ENCODE results near the gene NANOS2. TPM values are rescaled to one million over a fixed set of nuclear protein-coding genes. Genes with fewer than 3 reads are reported as not detected.
A peak's percentile ranks its signal among the peaks of the same experiment; 100 is the strongest.

The NANOS2 gene
- total RNA-seq, 2 donors from 2014 or later: not detected

DNA sequence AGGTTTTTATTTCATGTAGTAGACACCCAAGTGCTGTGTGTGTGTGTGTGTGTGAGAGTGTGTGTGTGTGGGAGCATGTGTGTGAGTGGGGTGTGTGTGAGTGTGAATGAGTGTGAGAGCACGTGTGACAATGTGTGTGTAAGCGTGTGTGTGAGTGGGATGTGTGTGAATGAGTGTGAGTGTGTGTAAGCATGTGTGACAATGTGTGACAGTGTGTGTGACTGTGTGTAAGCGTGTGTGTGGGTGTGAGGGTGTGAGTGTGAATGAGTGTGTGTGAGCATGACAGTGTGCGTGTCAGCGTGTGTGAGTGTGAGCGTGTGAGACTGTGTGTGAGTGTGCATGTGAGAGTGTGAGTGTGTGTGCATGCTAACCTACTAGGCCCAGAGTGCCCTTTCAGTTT lies 43.7 kb upstream of the NANOS2 start:
- H3K27me3 ChIP-seq: no peaks in the 10 kb centered on the region
- no peaks in the 10 kb centered on the region for H3K9me3 ChIP-seq
- H3K4me1 ChIP-seq: peaks cover 0 to 25% of the 10 kb centered on the region in 2 donors
- no peak overlapping the region for H3K4me3 ChIP-seq
- DNase-seq (ENCODE audit: low spot score): no peak
- TF ChIP-seq, protein P1, sequence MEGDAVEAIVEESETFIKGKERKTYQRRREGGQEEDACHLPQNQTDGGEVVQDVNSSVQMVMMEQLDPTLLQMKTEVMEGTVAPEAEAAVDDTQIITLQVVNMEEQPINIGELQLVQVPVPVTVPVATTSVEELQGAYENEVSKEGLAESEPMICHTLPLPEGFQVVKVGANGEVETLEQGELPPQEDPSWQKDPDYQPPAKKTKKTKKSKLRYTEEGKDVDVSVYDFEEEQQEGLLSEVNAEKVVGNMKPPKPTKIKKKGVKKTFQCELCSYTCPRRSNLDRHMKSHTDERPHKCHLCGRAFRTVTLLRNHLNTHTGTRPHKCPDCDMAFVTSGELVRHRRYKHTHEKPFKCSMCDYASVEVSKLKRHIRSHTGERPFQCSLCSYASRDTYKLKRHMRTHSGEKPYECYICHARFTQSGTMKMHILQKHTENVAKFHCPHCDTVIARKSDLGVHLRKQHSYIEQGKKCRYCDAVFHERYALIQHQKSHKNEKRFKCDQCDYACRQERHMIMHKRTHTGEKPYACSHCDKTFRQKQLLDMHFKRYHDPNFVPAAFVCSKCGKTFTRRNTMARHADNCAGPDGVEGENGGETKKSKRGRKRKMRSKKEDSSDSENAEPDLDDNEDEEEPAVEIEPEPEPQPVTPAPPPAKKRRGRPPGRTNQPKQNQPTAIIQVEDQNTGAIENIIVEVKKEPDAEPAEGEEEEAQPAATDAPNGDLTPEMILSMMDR (IDR thresholded peaks at IDR 0.05): no peak
- no peaks in the 10 kb centered on the region for H3K36me3 ChIP-seq
- peak overlapping the region in 1 of 2 donors; percentile 40 for H3K27ac ChIP-seq

DNA sequence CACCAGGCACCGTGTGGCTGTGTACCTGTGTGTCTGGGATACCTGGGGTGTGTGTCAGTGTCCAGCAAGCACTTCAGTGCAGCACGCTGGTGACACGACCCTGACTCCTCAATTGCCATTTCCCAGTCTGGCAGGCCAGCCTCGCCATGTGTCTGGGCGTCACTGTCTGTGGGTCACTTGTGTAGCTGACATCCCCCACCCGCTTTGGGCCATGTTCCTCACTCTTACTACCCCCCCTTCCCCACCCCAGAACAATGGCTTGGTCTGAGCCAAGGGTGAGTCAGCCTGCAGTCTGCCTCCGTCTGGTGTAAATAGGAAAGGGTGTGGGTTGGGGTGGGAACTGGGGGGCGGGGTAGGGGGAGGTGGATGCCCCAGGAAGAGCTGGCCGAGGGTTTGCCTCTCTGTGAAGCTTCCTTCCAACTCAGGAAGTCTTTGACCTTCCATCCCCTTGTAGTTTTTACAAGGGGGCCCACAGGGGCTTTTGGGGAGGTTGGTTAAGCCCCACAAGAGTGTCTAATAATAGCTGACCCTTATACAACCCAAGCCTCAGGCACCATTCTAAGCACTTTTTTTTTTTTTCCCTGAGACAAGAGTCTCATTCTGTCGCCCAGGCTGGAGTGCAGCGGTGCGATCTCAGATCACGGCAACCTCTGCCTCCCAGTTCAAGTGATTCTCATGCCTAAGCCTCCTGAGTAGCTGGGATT lies 41.5 kb upstream of the NANOS2 start:
- Histone ChIP-seq H3K36me3 (no peaks in the 10 kb centered on the region), H3K9me3 (no peaks in the 10 kb centered on the region), H3K4me1 (peaks cover 0 to 30% of the 10 kb centered on the region in 2 donors), H3K27ac (peak overlapping the region; percentile 13 to 53), H3K27me3 (no peaks in the 10 kb centered on the region), H3K4me3 (no peak overlapping the region)
- DNase-seq (ENCODE audit: low spot score): peak; percentile 75
- TF ChIP-seq, protein P1 (IDR thresholded peaks at IDR 0.05): no peak

DNA sequence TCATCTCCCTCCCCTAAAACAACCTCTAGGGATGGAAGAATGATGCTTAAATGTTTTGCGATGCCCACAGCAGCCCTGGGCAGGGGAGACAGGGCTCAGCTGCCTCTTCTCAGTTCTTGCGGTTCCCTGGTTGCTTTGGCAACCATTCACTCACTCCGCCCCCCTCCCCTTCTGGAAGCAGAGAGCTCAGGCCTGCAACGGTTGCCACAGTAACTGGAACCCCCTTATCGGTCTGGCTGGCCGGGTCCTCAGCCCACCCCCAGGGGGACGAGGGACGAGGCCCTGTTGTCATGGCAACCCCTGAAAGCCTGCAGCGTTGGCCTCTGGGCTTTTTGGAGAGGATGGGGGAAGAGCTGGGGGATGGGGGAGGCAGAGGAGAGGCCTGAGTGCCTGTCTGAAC lies 39.6 kb upstream of the NANOS2 start:
- Histone ChIP-seq H3K36me3 (no peaks in the 10 kb centered on the region), H3K4me1 (peaks cover 0 to 22% of the 10 kb centered on the region in 2 donors), H3K27ac (peak overlapping the region in 1 of 2 donors; percentile 23), H3K9me3 (no peaks in the 10 kb centered on the region), H3K27me3 (no peaks in the 10 kb centered on the region), H3K4me3 (no peak overlapping the region)
- no peak for DNase-seq (ENCODE audit: low spot score)
- TF ChIP-seq, protein P1 (IDR thresholded peaks at IDR 0.05): no peak

DNA sequence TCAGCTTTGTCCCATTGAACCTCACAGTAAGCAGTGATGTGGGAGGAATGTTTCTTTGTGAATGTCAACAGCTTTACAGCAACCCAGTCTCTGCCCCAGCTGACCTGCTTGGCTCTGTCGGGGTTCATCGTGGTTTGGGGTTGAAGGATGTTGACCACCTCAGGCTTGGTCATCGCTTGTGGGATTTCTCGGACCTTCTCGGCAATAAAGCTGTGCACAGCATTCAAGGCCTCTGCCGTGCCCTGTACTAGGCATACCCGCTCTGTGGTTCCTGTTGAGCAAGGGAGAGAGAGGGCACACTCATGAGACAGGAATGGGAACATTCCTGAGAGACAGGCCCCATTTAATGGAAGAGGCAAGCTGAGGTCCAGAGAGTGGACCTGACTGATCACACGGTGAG lies 39.1 kb upstream of the NANOS2 start:
- DNase-seq (ENCODE audit: low spot score): no peak
- no peaks in the 10 kb centered on the region for H3K27me3 ChIP-seq
- H3K27ac ChIP-seq: no peak overlapping the region
- H3K4me3 ChIP-seq: no peak overlapping the region
- TF ChIP-seq, protein P1 (IDR thresholded peaks at IDR 0.05): no peak
- no peaks in the 10 kb centered on the region for H3K9me3 ChIP-seq
- H3K4me1 ChIP-seq: peaks cover 0 to 22% of the 10 kb centered on the region in 2 donors
- H3K36me3 ChIP-seq: no peaks in the 10 kb centered on the region

DNA sequence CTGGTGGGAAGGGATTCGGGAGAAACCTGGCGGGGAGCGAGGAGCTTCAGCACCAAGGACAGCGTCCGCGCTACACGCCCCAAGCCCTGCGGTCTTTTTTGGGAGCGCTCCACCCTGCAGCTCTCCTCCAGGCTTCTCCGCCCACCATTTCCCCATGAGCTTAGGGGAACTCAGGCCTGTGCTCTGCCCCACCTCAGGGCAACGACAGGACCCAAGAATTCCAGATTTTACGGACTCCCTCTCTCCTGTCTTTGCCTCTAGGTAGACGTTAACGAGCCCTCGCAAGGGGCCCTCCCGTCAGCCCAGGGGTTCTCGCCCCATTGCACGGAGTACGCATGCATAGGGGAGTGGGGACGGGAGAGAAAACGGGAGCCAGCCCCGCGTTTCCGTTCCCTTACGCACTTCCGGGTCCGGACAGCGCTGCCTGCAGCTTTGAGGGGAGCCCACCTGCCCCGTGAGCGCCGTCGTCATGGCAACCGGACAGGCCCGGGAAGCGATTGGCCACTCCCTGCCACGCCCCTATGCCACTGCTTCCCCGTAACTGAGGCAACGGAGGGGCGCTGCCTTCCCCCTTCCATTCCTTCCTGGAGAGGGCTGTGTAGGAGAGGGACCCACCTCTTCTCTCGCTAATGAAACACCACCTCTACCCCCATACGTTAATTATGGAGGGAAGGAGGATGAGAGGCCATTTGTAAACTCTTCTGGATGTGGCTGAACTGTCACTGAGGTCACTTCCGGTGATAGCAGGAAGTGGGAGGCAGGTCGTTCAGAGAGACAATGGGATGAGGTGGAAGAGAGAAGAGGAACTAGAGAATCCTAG lies 38.3 kb upstream of the NANOS2 start:
- no peak for DNase-seq (ENCODE audit: low spot score)
- H3K27me3 ChIP-seq: no peaks in the 10 kb centered on the region
- no peak overlapping the region for H3K27ac ChIP-seq
- H3K36me3 ChIP-seq: no peaks in the 10 kb centered on the region
- H3K4me1 ChIP-seq: peaks cover 0 to 22% of the 10 kb centered on the region in 2 donors
- TF ChIP-seq, protein P1 (IDR thresholded peaks at IDR 0.05): no peak
- no peaks in the 10 kb centered on the region for H3K9me3 ChIP-seq
- peak overlapping the region in 1 of 2 donors; percentile 17 for H3K4me3 ChIP-seq
